ENCODE data around the gene BLNK.

BLNK gene

GRCh38 chr10:96276831-96277230 lies 5.5 kb upstream of the BLNK start:
- ATAC-seq, result no peak
- DNase-seq, result no peak
- Mint-ChIP-seq H3K27ac (no peak overlapping the region), H3K4me3 (no peak overlapping the region), H3K9me3 (no peaks in the 10 kb centered on the region), H3K4me1 (peaks cover 5% of the 10 kb centered on the region), H3K27me3 (no peaks in the 10 kb centered on the region), H3K36me3 (ENCODE audit: low read depth) (no peaks in the 10 kb centered on the region)

GRCh38 chr10:96276426-96276825 lies 5.1 kb upstream of the BLNK start:
- H3K27ac Mint-ChIP-seq, result no peak overlapping the region
- ATAC-seq, result no peak

GRCh38 chr10:96275685-96276418 lies 4.5 kb upstream of the BLNK start:
- no peak overlapping the region for H3K4me3 Mint-ChIP-seq
- H3K27ac Mint-ChIP-seq, result no peak overlapping the region
- H3K9me3 Mint-ChIP-seq, result no peaks in the 10 kb centered on the region
- ATAC-seq (no peak), DNase-seq (no peak)
- no peaks in the 10 kb centered on the region for H3K36me3 Mint-ChIP-seq (ENCODE audit: low read depth)
- peaks cover 5% of the 10 kb centered on the region for H3K4me1 Mint-ChIP-seq
- H3K27me3 Mint-ChIP-seq, result no peaks in the 10 kb centered on the region

More at GRCh38 chr10:96276426-96276825, 5.1 kb upstream of the BLNK start:
- Mint-ChIP-seq H3K4me3 (no peak overlapping the region), H3K9me3 (no peaks in the 10 kb centered on the region), H3K27me3 (no peaks in the 10 kb centered on the region), H3K4me1 (peaks cover 5% of the 10 kb centered on the region), H3K36me3 (ENCODE audit: low read depth) (no peaks in the 10 kb centered on the region)
- no peak for DNase-seq

GRCh38 chr10:96272316-96273280 lies 1.2 kb upstream of the BLNK start:
- ATAC-seq (no peak), DNase-seq (no peak)
- Mint-ChIP-seq H3K27ac (peak overlapping the region; percentile 74), H3K9me3 (no peaks in the 10 kb centered on the region), H3K4me3 (no peak overlapping the region), H3K36me3 (ENCODE audit: low read depth) (no peaks in the 10 kb centered on the region), H3K27me3 (peaks cover 1% of the 10 kb centered on the region), H3K4me1 (peaks cover 5% of the 10 kb centered on the region)

GRCh38 chr10:96270571-96270970 lies 798 bp downstream of the BLNK start:
- Mint-ChIP-seq H3K4me3 (peak overlapping the region; percentile 50), H3K9me3 (no peaks in the 10 kb centered on the region)

GRCh38 chr10:96269438-96270300 lies 1.7 kb downstream of the BLNK start:
- no peaks in the 10 kb centered on the region for H3K36me3 Mint-ChIP-seq (ENCODE audit: low read depth)
- ATAC-seq (no peak), DNase-seq (no peak)
- peak overlapping the region; percentile 50 for H3K4me3 Mint-ChIP-seq
- peak overlapping the region; percentile 64 for H3K27ac Mint-ChIP-seq
- peaks cover 13% of the 10 kb centered on the region for H3K4me1 Mint-ChIP-seq
- H3K9me3 Mint-ChIP-seq, result no peaks in the 10 kb centered on the region
- peaks cover 1% of the 10 kb centered on the region for H3K27me3 Mint-ChIP-seq

More at GRCh38 chr10:96270571-96270970, 798 bp downstream of the BLNK start:
- DNase-seq (no peak), ATAC-seq (no peak)
- no peaks in the 10 kb centered on the region for H3K36me3 Mint-ChIP-seq (ENCODE audit: low read depth)
- peaks cover 13% of the 10 kb centered on the region for H3K4me1 Mint-ChIP-seq
- no peak overlapping the region for H3K27ac Mint-ChIP-seq
- H3K27me3 Mint-ChIP-seq, result peaks cover 1% of the 10 kb centered on the region

GRCh38 chr10:96268341-96268909 lies 2.9 kb downstream of the BLNK start:
- DNase-seq (no peak), ATAC-seq (no peak)
- Mint-ChIP-seq H3K36me3 (ENCODE audit: low read depth) (no peaks in the 10 kb centered on the region), H3K27ac (no peak overlapping the region), H3K27me3 (peaks cover 1% of the 10 kb centered on the region), H3K4me1 (peaks cover 13% of the 10 kb centered on the region), H3K9me3 (no peaks in the 10 kb centered on the region), H3K4me3 (peak overlapping the region; percentile 23)

- ATAC-seq (no peak), DNase-seq (no peak)
- H3K4me3 Mint-ChIP-seq, result no peak overlapping the region
- peak overlapping the region; percentile 11 for H3K27ac Mint-ChIP-seq
- no peaks in the 10 kb centered on the region for H3K36me3 Mint-ChIP-seq (ENCODE audit: low read depth)
- no peaks in the 10 kb centered on the region for H3K9me3 Mint-ChIP-seq
- peaks cover 9% of the 10 kb centered on the region for H3K4me1 Mint-ChIP-seq
- H3K27me3 Mint-ChIP-seq, result peaks cover 1% of the 10 kb centered on the region
Measured at GRCh38 chr10:96267234-96267705, 4.1 kb downstream of the BLNK start.

GRCh38 chr10:96266118-96266770 lies 5.1 kb downstream of the BLNK start:
- H3K9me3 Mint-ChIP-seq, result no peaks in the 10 kb centered on the region
- H3K27me3 Mint-ChIP-seq, result peaks cover 1% of the 10 kb centered on the region
- no peak overlapping the region for H3K27ac Mint-ChIP-seq
- no peak for DNase-seq
- H3K4me1 Mint-ChIP-seq, result peaks cover 9% of the 10 kb centered on the region
- no peak overlapping the region for H3K4me3 Mint-ChIP-seq
- no peaks in the 10 kb centered on the region for H3K36me3 Mint-ChIP-seq (ENCODE audit: low read depth)
- ATAC-seq, result no peak

- H3K27ac Mint-ChIP-seq, result no peak overlapping the region
- ATAC-seq (no peak), DNase-seq (no peak)
- peaks cover 13% of the 10 kb centered on the region for H3K4me1 Mint-ChIP-seq
- H3K27me3 Mint-ChIP-seq, result peaks cover 1% of the 10 kb centered on the region
- H3K4me3 Mint-ChIP-seq, result no peak overlapping the region
- no peaks in the 10 kb centered on the region for H3K9me3 Mint-ChIP-seq
- H3K36me3 Mint-ChIP-seq (ENCODE audit: low read depth), result no peaks in the 10 kb centered on the region
Measured at GRCh38 chr10:96264938-96265337, 6.4 kb downstream of the BLNK start.

GRCh38 chr10:96263669-96264068 lies 7.7 kb downstream of the BLNK start:
- Mint-ChIP-seq H3K9me3 (no peaks in the 10 kb centered on the region), H3K4me3 (no peak overlapping the region), H3K27ac (no peak overlapping the region), H3K27me3 (no peaks in the 10 kb centered on the region), H3K36me3 (ENCODE audit: low read depth) (no peaks in the 10 kb centered on the region), H3K4me1 (peaks cover 14% of the 10 kb centered on the region)
- no peak for DNase-seq
- no peak for ATAC-seq

GRCh38 chr10:96263176-96263575 lies 8.2 kb downstream of the BLNK start:
- no peak for ATAC-seq
- Mint-ChIP-seq H3K36me3 (ENCODE audit: low read depth) (no peaks in the 10 kb centered on the region), H3K27me3 (no peaks in the 10 kb centered on the region), H3K4me1 (peaks cover 14% of the 10 kb centered on the region), H3K27ac (no peak overlapping the region), H3K4me3 (no peak overlapping the region), H3K9me3 (no peaks in the 10 kb centered on the region)
- DNase-seq, result no peak

GRCh38 chr10:96261930-96262329 lies 9.4 kb downstream of the BLNK start:
- H3K4me3 Mint-ChIP-seq, result no peak overlapping the region
- ATAC-seq (no peak), DNase-seq (no peak)
- no peak overlapping the region for H3K27ac Mint-ChIP-seq
- H3K36me3 Mint-ChIP-seq (ENCODE audit: low read depth), result no peaks in the 10 kb centered on the region
- H3K9me3 Mint-ChIP-seq, result no peaks in the 10 kb centered on the region
- peaks cover 8% of the 10 kb centered on the region for H3K4me1 Mint-ChIP-seq
- no peaks in the 10 kb centered on the region for H3K27me3 Mint-ChIP-seq
